NK-92 (cell line): ENCODE results near the gene RNF26.

ENCODE experiments used
- DNase-seq: peaks from one replicate; lab custom pipeline; 2025; ENCODE audit not compliant: unreplicated experiment; lab: John Stamatoyannopoulos, UW

Gene RNF26

GRCh38 chr11:119369132-119369925 is 35.0 kb downstream of the RNF26 start:
- DNase-seq = no peak

- no peak for DNase-seq
These were observed 36.2 kb downstream of the RNF26 start for GRCh38 chr11:119370486-119371046.

DNA sequence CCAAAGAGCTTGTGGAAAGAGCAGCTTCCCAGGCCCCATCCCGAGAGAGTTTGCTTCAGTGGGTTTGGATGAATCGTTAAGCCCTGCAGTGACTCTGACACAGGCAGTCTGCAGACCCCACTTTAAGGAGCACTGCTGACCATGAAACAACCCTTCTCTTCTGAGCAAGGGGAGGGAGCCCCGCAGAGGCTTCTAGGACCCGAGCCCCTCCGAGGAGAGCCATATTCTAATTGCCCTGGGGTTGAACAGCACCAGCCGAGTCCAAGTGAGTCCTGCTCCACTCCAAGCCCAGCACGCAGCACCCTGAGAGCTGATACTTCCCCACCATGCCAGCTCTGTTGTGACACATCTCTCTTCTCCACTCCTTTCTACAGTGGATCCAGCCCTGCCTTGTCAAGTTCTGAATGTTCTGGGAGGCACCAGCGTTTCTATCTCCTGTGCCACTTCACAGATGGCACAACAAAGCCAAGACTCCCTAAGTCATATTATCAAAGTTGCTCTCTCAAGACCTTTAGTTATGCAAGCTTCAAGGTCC is 36.8 kb downstream of the RNF26 start:
- DNase-seq = no peak

- DNase-seq = no peak
These were observed 37.5 kb downstream of the RNF26 start for GRCh38 chr11:119371778-119372182.

GRCh38 chr11:119372260-119373058 is 38.1 kb downstream of the RNF26 start:
- no peak for DNase-seq

DNA sequence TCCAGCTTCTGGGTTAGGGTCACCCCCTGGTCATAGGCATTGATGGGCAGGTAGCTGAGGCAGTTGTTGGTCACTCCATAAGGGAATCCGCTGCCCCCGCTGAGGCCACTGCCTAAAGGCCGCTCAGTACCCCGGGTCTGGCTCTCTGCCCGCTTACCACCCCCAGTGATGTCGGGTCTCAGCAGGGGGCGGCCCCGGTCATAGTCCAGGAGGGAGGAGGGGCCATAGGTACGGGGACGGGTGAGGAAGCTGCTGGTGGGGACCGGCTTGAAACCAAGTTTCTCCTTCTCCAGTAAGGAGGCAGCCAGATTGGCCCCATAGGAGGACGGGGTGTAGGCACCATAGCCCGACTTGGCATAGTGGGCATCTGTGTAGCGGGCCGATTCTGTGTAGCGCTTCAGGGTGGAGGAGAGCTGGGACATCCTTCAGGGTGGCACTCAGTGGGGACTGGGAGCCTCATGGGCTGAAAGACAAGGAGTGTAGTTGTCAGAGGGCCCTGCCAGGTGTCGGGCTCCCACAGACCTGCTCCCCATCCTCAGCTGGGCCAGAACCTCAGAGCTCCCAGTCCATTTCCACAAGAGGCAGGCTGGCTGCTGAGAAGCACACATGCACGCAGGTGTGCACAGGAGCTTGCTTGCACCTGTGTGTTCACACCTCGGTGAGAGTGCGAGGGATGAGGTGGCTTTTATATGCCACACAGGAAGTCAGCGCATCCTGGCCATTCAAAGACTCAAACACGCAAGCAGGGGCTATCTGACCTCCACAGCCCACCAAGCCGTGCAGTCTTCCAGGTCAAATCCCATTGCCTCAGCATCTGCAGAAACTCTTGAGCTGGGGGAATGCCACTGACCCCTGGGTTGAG is 39.0 kb downstream of the RNF26 start:
- no peak for DNase-seq

- no peak for DNase-seq
These were observed 39.7 kb downstream of the RNF26 start for GRCh38 chr11:119373921-119374631.

GRCh38 chr11:119374632-119375336 is 40.5 kb downstream of the RNF26 start:
- no peak for DNase-seq

DNA sequence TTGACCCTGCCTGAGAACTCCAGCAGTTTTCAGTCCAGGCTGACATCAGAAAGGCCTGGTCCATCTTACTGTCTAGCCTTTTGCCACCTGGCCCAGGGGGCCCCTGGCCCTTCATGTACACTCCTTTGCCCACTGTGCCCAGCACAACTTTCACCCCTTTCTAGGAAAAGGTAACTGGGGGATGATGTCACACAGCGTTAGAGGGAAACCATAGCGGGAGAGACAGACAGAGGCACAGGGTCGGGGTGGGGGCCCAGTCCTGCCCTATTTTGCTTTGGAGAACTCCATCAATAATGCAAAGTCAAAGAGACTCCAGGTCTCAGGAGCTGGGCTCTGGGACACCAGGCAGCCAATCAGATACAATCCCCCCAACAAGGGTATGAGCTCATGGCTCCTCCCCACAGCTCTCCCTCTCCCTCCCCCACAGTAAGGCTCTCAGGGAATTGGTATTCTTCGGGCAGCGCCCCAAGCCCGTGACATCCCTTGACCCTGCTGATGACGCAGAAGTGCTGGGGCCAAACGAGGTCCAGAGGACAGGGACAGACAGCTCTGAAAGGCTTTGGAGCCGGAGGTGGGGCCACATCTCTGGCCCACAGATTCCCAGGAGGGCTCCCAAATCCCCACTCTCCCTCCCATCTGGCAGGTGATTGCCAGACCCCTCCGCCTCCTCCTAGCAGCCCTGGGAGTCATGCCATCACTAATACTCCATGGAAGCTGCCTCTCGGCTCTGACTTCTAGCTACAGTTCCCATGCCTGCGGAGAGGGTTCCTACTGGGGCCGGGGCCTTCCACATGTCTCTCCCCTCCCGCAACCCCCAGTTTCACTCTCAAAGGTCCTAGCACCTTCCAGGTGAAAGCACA is 41.2 kb downstream of the RNF26 start:
- DNase-seq = no peak

DNA sequence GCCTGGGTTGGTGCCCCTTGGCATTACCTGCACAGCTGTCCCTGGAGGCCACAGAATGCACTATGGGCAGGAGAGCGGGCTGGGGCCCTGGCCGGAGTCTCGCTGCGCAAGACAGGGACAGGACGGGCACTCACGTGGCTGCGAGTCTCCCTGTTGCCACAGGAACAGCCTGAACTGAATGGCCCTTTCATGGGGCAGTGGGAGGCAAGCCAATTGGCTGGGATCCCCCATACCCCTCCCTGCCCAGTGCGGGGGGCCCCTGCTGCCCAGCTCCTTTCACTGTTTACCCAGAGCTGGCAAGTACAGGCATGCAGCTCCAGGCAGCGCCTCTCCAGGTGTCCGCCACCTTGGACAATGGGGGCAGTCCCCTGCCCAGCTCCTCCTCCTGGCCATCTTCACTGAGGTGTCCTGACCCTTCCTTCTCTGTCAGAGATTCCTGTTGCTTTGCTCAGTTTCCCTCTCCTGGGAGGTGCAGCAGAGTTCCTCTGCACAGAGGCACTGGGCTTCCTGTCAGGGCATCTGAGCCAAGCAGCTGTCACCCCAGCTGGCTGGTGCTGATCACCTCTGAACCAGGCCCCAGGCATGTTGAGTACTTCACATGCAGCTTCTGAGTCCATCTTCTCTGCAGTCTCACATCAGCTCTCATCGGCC is 42.0 kb downstream of the RNF26 start:
- no peak for DNase-seq

GRCh38 chr11:119377112-119377901 is 43.0 kb downstream of the RNF26 start:
- DNase-seq = no peak

GRCh38 chr11:119377961-119378667 is 43.8 kb downstream of the RNF26 start:
- no peak for DNase-seq

DNA sequence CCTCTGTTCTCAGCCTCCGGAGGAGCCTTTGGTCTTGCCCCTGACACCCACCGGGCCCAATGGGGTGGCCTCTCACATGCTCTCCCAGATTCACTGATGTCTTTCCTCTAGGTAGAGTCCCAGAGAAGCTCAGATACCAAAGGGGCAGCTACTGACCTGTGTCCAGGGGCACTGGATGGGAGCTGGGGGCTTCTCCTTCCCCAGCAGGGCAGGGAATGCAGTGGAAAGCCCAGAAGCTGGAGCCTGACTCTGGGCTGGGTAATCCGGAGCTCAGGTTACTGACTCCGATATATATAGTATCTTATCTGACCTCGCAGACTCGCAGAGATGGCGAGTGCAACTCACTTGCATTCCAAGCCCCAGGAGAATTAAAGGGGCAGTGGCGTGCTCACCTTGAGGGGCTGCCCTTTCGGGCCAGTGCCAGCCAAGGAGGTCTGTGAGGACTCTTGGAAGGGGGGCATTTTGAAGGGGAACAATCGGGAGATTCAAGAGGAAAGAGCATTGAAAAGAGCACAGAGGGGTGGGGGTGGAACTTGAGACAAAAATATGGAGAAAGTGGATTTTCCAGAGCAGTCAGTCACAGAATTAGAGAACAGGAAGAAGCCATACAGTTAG is 44.6 kb downstream of the RNF26 start:
- no peak for DNase-seq

DNA sequence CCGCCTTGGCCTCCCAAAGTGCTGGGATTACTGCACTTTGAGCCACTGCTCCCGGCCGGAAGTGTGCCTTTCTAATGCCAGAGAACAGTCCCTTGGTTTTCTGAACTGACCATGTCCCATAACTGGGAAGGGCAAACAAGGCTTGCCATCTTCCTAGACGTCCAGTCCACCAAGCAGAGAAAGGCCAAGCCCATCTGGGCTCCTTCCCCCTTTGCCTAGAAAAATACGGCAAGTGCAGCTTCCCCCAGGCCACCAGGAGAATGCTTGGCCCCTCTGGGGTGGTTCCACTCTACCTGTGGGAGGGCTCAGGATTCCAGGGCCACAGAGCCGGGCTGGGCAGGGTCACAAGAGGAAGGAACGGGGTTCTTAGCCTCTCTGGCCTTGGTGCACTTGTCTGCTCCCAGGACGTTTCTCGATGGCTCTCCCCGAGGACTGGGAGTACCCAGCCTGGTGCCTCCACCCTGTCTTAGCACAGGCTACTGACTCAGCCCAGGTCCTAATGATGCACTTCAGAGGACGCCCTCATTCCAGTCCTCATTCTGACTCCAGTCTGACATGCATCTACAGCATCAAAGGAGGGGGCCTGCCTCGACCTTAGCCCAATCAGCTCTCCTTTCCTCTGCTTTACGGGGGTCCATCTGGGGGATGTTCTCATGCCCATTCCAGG is 46.0 kb downstream of the RNF26 start:
- no peak for DNase-seq

- DNase-seq = no peak
These were observed 46.5 kb downstream of the RNF26 start for GRCh38 chr11:119380827-119381180.
